H1 (cell line): ENCODE data around the gene HSF5. TPM values are rescaled to one million over a fixed set of nuclear protein-coding genes. Genes with fewer than 3 reads are reported as not detected.

Experiments used
- CTCF ChIA-PET: fragments of 300-600 bp; sonication (Branson Sonifier 250); formaldehyde crosslinking; loops from one replicate; lab custom pipeline; 2021; ENCODE audit not compliant: partially characterized antibody; lab: Charles Lee
- POLR2A ChIA-PET: fragments of 300-600 bp; sonication (Branson Sonifier 250); formaldehyde crosslinking; loops from one replicate; lab custom pipeline; 2021; ENCODE audit warnings: inconsistent platforms; ENCODE audit not compliant: partially characterized antibody; lab: Charles Lee
- DNase-seq, 2 experiments: peaks; one replicate each; pipeline versions ENCODE4 v3.0.0 to v3.0.0-alpha.2; 2010 to 2022; ENCODE audit warnings: low spot score in 2 of 2, low read depth in 1 of 2, mixed read lengths in 1 of 2
- FAIRE-seq: peaks from 2 replicates; lab custom pipeline; 2011; peaks lifted over from hg19 to GRCh38; lab: Jason Lieb, UNC
- H2AFZ ChIP-seq: 2 replicates; pipeline ENCODE4 v1.8.1; 2012; ENCODE audit warnings: low read length, inconsistent platforms
- H2AK5ac ChIP-seq: 2 replicates; pipeline ENCODE4 v1.6.1; 2013; ENCODE audit warnings: low read depth, low read length
- H2BK120ac ChIP-seq: replicated peaks from 2 replicates; pipeline ENCODE3; 2013; ENCODE audit warnings: low read depth, low read length, inconsistent platforms
- H2BK12ac ChIP-seq: 2 replicates; pipeline ENCODE4 v1.6.1; 2013; ENCODE audit warnings: low read depth, low read length
- H2BK15ac ChIP-seq: 2 replicates; pipeline ENCODE4 v1.6.1; 2013; ENCODE audit warnings: low read length
- H2BK20ac ChIP-seq: 2 replicates; pipeline ENCODE4 v1.6.1; 2013; ENCODE audit warnings: low read length
- H2BK5ac ChIP-seq: 2 replicates; pipeline ENCODE4 v1.6.1; 2013; ENCODE audit warnings: low read depth, low read length
- H3K14ac ChIP-seq: 2 replicates; pipeline ENCODE4 v1.6.1; 2013; ENCODE audit warnings: inconsistent platforms; ENCODE audit not compliant: insufficient read length
- H3K18ac ChIP-seq: 2 replicates; pipeline ENCODE4 v1.6.1; 2013; ENCODE audit warnings: low read length; ENCODE audit errors: extremely low read depth
- H3K23ac ChIP-seq: 2 replicates; pipeline ENCODE4 v1.6.1; 2013; ENCODE audit warnings: inconsistent platforms; ENCODE audit not compliant: insufficient read length
- H3K23me2 ChIP-seq: 2 replicates; pipeline ENCODE4 v1.6.1; 2013; ENCODE audit warnings: low read depth, low read length
- H3K27ac ChIP-seq: 2 replicates; pipeline ENCODE4 v1.6.1; 2011; ENCODE audit warnings: low read depth, low read length, inconsistent platforms
- H3K27me3 ChIP-seq, 4 experiments: replicated peaks in 1 of 4; 1 replicate in 1 of 4; 2 replicates in 3 of 4; pipeline versions ENCODE4 v1.6.1 to v1.8.1; 2011 to 2013; ENCODE audit warnings: low read length in 3 of 4, mild to moderate bottlenecking in 3 of 4, inconsistent platforms in 2 of 4, mixed read lengths in 2 of 4, moderate library complexity in 1 of 4; ENCODE audit not compliant: control insufficient read depth in 3 of 4, insufficient read depth in 3 of 4; ENCODE audit errors: extremely low read depth in 1 of 4
- H3K36me3 ChIP-seq, 4 experiments: 2 replicates each; pipeline versions ENCODE4 v1.6.1 to v1.8.1; 2011 to 2013; ENCODE audit warnings: mild to moderate bottlenecking in 4 of 4, low read length in 3 of 4, moderate library complexity in 2 of 4, control low read depth in 1 of 4, inconsistent platforms in 1 of 4; ENCODE audit not compliant: insufficient read depth in 4 of 4, control insufficient read depth in 2 of 4
- H3K4ac ChIP-seq: replicated peaks from 2 replicates; pipeline ENCODE3; 2013; ENCODE audit warnings: low read length, low read depth, mixed read lengths, inconsistent platforms; ENCODE audit not compliant: insufficient read length
- H3K4me1 ChIP-seq, 4 experiments: replicated peaks in 1 of 4; 1 replicate in 1 of 4; 2 replicates in 3 of 4; pipeline versions ENCODE4 v1.6.1 to v1.8.1; 2011 to 2013; ENCODE audit warnings: low read length in 3 of 4, inconsistent platforms in 2 of 4, mixed read lengths in 1 of 4; ENCODE audit not compliant: insufficient read depth in 4 of 4, control insufficient read depth in 3 of 4
- H3K4me2 ChIP-seq, 2 experiments: 2 replicates each; pipeline versions ENCODE4 v1.6.1 to v1.8.1; 2011 to 2013; ENCODE audit warnings: low read depth in 2 of 2, low read length in 2 of 2, control low read depth in 1 of 2, inconsistent platforms in 1 of 2, mild to moderate bottlenecking in 1 of 2; ENCODE audit not compliant: insufficient read depth in 1 of 2
- H3K4me3 ChIP-seq, 4 experiments: fragments of 200-600, 300-600 bp in 1 of 4; sonication (generic), shearing (Covaris generic), sonication (Bioruptor Twin) in 1 of 4; 2 replicates each; pipeline versions ENCODE4 v1.5.1 to v1.8.1; 2011 to 2016; ENCODE audit warnings: low read length in 4 of 4, low read depth in 3 of 4, control low read depth in 2 of 4, inconsistent platforms in 2 of 4, mild to moderate bottlenecking in 2 of 4, mixed read lengths in 1 of 4, moderate library complexity in 1 of 4; ENCODE audit not compliant: insufficient read depth in 2 of 4; ENCODE audit errors: extremely low read depth in 1 of 4
- H3K56ac ChIP-seq: replicated peaks from 2 replicates; pipeline ENCODE3; 2013; ENCODE audit warnings: low read depth, mild to moderate bottlenecking, mixed read lengths, low read length, inconsistent platforms; ENCODE audit not compliant: insufficient read length
- H3K79me1 ChIP-seq: 2 replicates; pipeline ENCODE4 v1.6.1; 2013; ENCODE audit warnings: low read depth, low read length, control low read depth
- H3K79me2 ChIP-seq, 2 experiments: 2 replicates each; pipeline versions ENCODE4 v1.6.1 to v1.8.1; 2012 to 2013; ENCODE audit warnings: low read length in 2 of 2, mild to moderate bottlenecking in 2 of 2, inconsistent platforms in 1 of 2; ENCODE audit not compliant: insufficient read depth in 2 of 2, control insufficient read depth in 1 of 2
- H3K9ac ChIP-seq, 4 experiments: replicated peaks in 1 of 4; 1 replicate in 1 of 4; 2 replicates in 3 of 4; pipeline versions ENCODE4 v1.6.1 to v1.8.1; 2011 to 2013; ENCODE audit warnings: low read depth in 3 of 4, low read length in 3 of 4, control low read depth in 2 of 4, mild to moderate bottlenecking in 2 of 4, moderate library complexity in 2 of 4, inconsistent platforms in 1 of 4; ENCODE audit errors: extremely low read depth in 1 of 4
- H3K9me3 ChIP-seq, 2 experiments: 2 replicates each; pipeline versions ENCODE4 v1.6.1 to v1.8.1; 2012 to 2013; ENCODE audit warnings: mild to moderate bottlenecking in 2 of 2, moderate library complexity in 2 of 2, control low read depth in 1 of 2, inconsistent platforms in 1 of 2, low read depth in 1 of 2, low read length in 1 of 2, mixed read lengths in 1 of 2; ENCODE audit not compliant: insufficient read depth in 2 of 2
- H4K20me1 ChIP-seq, 2 experiments: replicated peaks in 1 of 2; 2 replicates each; pipeline versions ENCODE3 to v1.8.1; 2011 to 2013; ENCODE audit warnings: inconsistent platforms in 2 of 2, low read length in 2 of 2, mild to moderate bottlenecking in 1 of 2; ENCODE audit not compliant: insufficient read depth in 2 of 2, control insufficient read depth in 1 of 2
- H4K5ac ChIP-seq: 2 replicates; pipeline ENCODE4 v1.6.1; 2013; ENCODE audit warnings: low read length, low read depth, mixed read lengths, inconsistent platforms; ENCODE audit not compliant: insufficient read length
- H4K8ac ChIP-seq: 2 replicates; pipeline ENCODE4 v1.8.0; 2013; ENCODE audit warnings: mild to moderate bottlenecking, moderate library complexity, low read length, inconsistent platforms; ENCODE audit not compliant: insufficient read depth; ENCODE audit errors: extremely low read depth
- H4K91ac ChIP-seq: replicated peaks from 2 replicates; pipeline ENCODE3; 2013; ENCODE audit warnings: low read length, mixed read lengths, inconsistent platforms; ENCODE audit not compliant: insufficient read length
- FOSL1 ChIP-seq: IDR thresholded peaks from 2 replicates; pipeline ENCODE4 v1.6.1; 2011; ENCODE audit warnings: mild to moderate bottlenecking, low read depth, low read length, moderate library complexity; ENCODE audit not compliant: insufficient read depth
- RAD21 ChIP-seq, 2 experiments: IDR thresholded peaks in 1 of 2; conservative IDR thresholded peaks in 1 of 2; 2 replicates each; pipeline ENCODE4 v1.6.1; 2011; ENCODE audit warnings: low read depth in 2 of 2, low read length in 2 of 2, improper control_type of control experiment in 1 of 2, inconsistent platforms in 1 of 2, mild to moderate bottlenecking in 1 of 2, moderate library complexity in 1 of 2
- WGBS, 2 experiments: shearing (Covaris generic) in 1 of 2; methylation state at CpG; one replicate each; pipeline versions ENCODE4 v1.1.6 to v1.1.7; 2013 to 2015; ENCODE audit warnings: low lambda C conversion rate in 2 of 2, mixed read lengths in 2 of 2, inconsistent platforms in 1 of 2, low coverage in 1 of 2, missing lambda C conversion rate in 1 of 2; ENCODE audit not compliant: insufficient replicate concordance in 2 of 2, insufficient coverage in 1 of 2, insufficient read length in 1 of 2; ENCODE audit errors: extremely low coverage in 1 of 2, missing lambda C conversion rate in 1 of 2; 5-methylcytosine and 5-hydroxymethylcytosine counted together
- polyA plus RNA-seq, 7 experiments: library from polyadenylated mRNA; depleted of rRNA in 3 of 7; stranded (reverse) in 5 of 7; unstranded in 2 of 7; fragments of >200 nt in 5 of 7; fragments of 200-250 nt in 2 of 7; gene quantifications; 1 replicate in 5 of 7; 2 replicates in 1 of 7; 4 replicates in 1 of 7; pipeline versions ENCODE4 v1.2.1 to v1.2.3, GENCODE V29; 2011 to 2013; ENCODE audit warnings: missing spikeins in 2 of 7, mixed read lengths in 2 of 7
- total RNA-seq: library from RNA; stranded (reverse); fragmentation: NEBNext Ultra II Directional; extraction: Animal tissue kit (Norgen Biotek cat#: 25700); gene quantifications from 2 replicates; pipeline ENCODE4 v1.2.1, GENCODE V29; 2021

HSF5 gene
- total and polyA plus RNA-seq, 2 of the 8 experiments (the other 6 are each of a cell fraction or from before 2014, with no cell fraction given), result not detected

- Histone ChIP-seq H3K23me2 (no peaks in the 10 kb centered on the region), H3K27me3 (no peaks in the 10 kb centered on the region), H3K14ac (no peak overlapping the region), H2AK5ac (no peak overlapping the region), H3K23ac (no peak overlapping the region), H2BK5ac (no peak overlapping the region), H3K4me3 (no peak overlapping the region), H4K91ac (no peak overlapping the region), H3K27ac (no peak overlapping the region), H3K79me1 (no peaks in the 10 kb centered on the region), H2BK15ac (no peak overlapping the region), H4K5ac (no peak overlapping the region), H3K79me2 (no peaks in the 10 kb centered on the region), H2BK120ac (no peak overlapping the region), H4K20me1 (peaks cover 7 to 8% of the 10 kb centered on the region in 2 experiments), H3K4me1 (no peaks in the 10 kb centered on the region), H3K18ac (no peak overlapping the region), H3K9me3 (no peaks in the 10 kb centered on the region), H2AFZ (no peak overlapping the region), H3K56ac (no peak overlapping the region), H2BK12ac (no peak overlapping the region), H3K36me3 (peaks cover 30 to 79% (median 62%) of the 10 kb centered on the region in 4 experiments), H3K4ac (no peak overlapping the region), H2BK20ac (no peak overlapping the region), H4K8ac (no peak overlapping the region), H3K9ac (no peak overlapping the region), H3K4me2 (no peak overlapping the region)
- ChIA-PET CTCF (no interaction called here), POLR2A (interaction anchor here (0.9 to 2.1 kb wide), 2 partner anchors 8 to 10 kb away, joined by 3 to 11 read pairs; partner anchors contain the start of gene MTMR4)
- no peak for FAIRE-seq
- no peak for DNase-seq
- 93% methylated on average over 8 of the region's 8 CpGs; no CpG with 5 or more reads in 1 of the 2 experiments for WGBS, 2 experiments
- TF ChIP-seq RAD21 (IDR thresholded peaks at IDR 0.05 in 1 of 2, conservative IDR thresholded peaks at IDR 0.05 in 1 of 2; ENCODE audit: low read depth in 2 of 2, low read length in 2 of 2) (no peak), FOSL1 (no peak)
Measured at GRCh38 chr17:58503866-58504265, 15.7 kb upstream of the HSF5 start.
